Measurements from ENCODE around the gene PFKFB3.

Gene PFKFB3

GRCh38 chr10:6299234-6299633 is 96.5 kb downstream of the PFKFB3 start:
- Histone ChIP-seq H3K36me3 (ENCODE audit: low read length) (no peaks in the 10 kb centered on the region), H3F3A (ENCODE audit: insufficient read depth) (peaks cover 5% of the 10 kb centered on the region), H3K4me3 (ENCODE audit: insufficient read depth, low read length, poor library complexity, severe bottlenecking) (no peak overlapping the region), H3K9me3 (ENCODE audit: insufficient read depth, low read length) (no peaks in the 10 kb centered on the region), H3K9me2 (replicated peaks; ENCODE audit: insufficient read depth, low read length) (no peaks in the 10 kb centered on the region), H4K20me1 (ENCODE audit: low read depth, low read length) (no peaks in the 10 kb centered on the region), H3K27ac (ENCODE audit: low read depth, low read length) (no peak overlapping the region), H3K27me3 (ENCODE audit: low read length) (no peaks in the 10 kb centered on the region), H2AFZ (ENCODE audit: low read depth, low read length, severe bottlenecking) (no peak overlapping the region), H3K9ac (ENCODE audit: low read length) (no peak overlapping the region), H3K4me2 (ENCODE audit: low read depth, low read length, poor library complexity, severe bottlenecking) (no peak overlapping the region), H3K79me2 (ENCODE audit: insufficient read depth, low read length) (no peaks in the 10 kb centered on the region)
- TF ChIP-seq CTCF (IDR thresholded peaks at IDR 0.05; ENCODE audit: insufficient read depth, low read length, poor library complexity, severe bottlenecking) (no peak), EZH2phosphoT487 (conservative IDR thresholded peaks at IDR 0.05; ENCODE audit: low read length) (no peak)

- H3K9me3 ChIP-seq (ENCODE audit: insufficient read depth, low read length), result no peaks in the 10 kb centered on the region
- H3K9ac ChIP-seq (ENCODE audit: low read length), result peak overlapping the region; percentile 12; the same call in 1 of the 2 replicates
- H3K4me3 ChIP-seq (ENCODE audit: insufficient read depth, low read length, poor library complexity, severe bottlenecking), result no peak overlapping the region
- no peaks in the 10 kb centered on the region for H3K27me3 ChIP-seq (ENCODE audit: low read length)
- H3K4me2 ChIP-seq (ENCODE audit: low read depth, low read length, poor library complexity, severe bottlenecking), result peak overlapping the region; percentile 47
- no peaks in the 10 kb centered on the region for H3K36me3 ChIP-seq (ENCODE audit: low read length)
- no peak for TF ChIP-seq EZH2phosphoT487 (conservative IDR thresholded peaks at IDR 0.05; ENCODE audit: low read length)
- no peak for TF ChIP-seq CTCF (IDR thresholded peaks at IDR 0.05; ENCODE audit: insufficient read depth, low read length, poor library complexity, severe bottlenecking)
- no peaks in the 10 kb centered on the region for H3K79me2 ChIP-seq (ENCODE audit: insufficient read depth, low read length)
- no peaks in the 10 kb centered on the region for H4K20me1 ChIP-seq (ENCODE audit: low read depth, low read length)
- peak overlapping the region; percentile 59 for H3K27ac ChIP-seq (ENCODE audit: low read depth, low read length)
- no peaks in the 10 kb centered on the region for H3K9me2 ChIP-seq (replicated peaks; ENCODE audit: insufficient read depth, low read length)
- no peak overlapping the region for H2AFZ ChIP-seq (ENCODE audit: low read depth, low read length, severe bottlenecking)
- H3F3A ChIP-seq (ENCODE audit: insufficient read depth), result peaks cover 5% of the 10 kb centered on the region
Observed at GRCh38 chr10:6299743-6300105, 97.0 kb downstream of the PFKFB3 start.

GRCh38 chr10:6300106-6300783 is 97.5 kb downstream of the PFKFB3 start:
- no peaks in the 10 kb centered on the region for H3K9me3 ChIP-seq (ENCODE audit: insufficient read depth, low read length)
- peak overlapping the region; percentile 69 for H2AFZ ChIP-seq (ENCODE audit: low read depth, low read length, severe bottlenecking)
- no peaks in the 10 kb centered on the region for H3K9me2 ChIP-seq (replicated peaks; ENCODE audit: insufficient read depth, low read length)
- peak overlapping the region; percentile 26 for H3K4me3 ChIP-seq (ENCODE audit: insufficient read depth, low read length, poor library complexity, severe bottlenecking)
- no peaks in the 10 kb centered on the region for H3K36me3 ChIP-seq (ENCODE audit: low read length)
- H3K27ac ChIP-seq (ENCODE audit: low read depth, low read length), result peak overlapping the region; percentile 59
- no peaks in the 10 kb centered on the region for H3K27me3 ChIP-seq (ENCODE audit: low read length)
- H3K4me2 ChIP-seq (ENCODE audit: low read depth, low read length, poor library complexity, severe bottlenecking), result peak overlapping the region; percentile 47
- TF ChIP-seq CTCF (IDR thresholded peaks at IDR 0.05; ENCODE audit: insufficient read depth, low read length, poor library complexity, severe bottlenecking) (no peak), EZH2phosphoT487 (conservative IDR thresholded peaks at IDR 0.05; ENCODE audit: low read length) (no peak)
- peak overlapping the region; percentile 12; the same call in 1 of the 2 replicates for H3K9ac ChIP-seq (ENCODE audit: low read length)
- no peaks in the 10 kb centered on the region for H3K79me2 ChIP-seq (ENCODE audit: insufficient read depth, low read length)
- no peaks in the 10 kb centered on the region for H4K20me1 ChIP-seq (ENCODE audit: low read depth, low read length)
- H3F3A ChIP-seq (ENCODE audit: insufficient read depth), result peaks cover 5% of the 10 kb centered on the region

All from SU-DHL-6 (cell line).